Adipocyte (in vitro differentiated cells): ENCODE data around the gene RAB20.
"Not testable (repeated sequence)": the region's sequence is repeated elsewhere in the genome, so short reads cannot be mapped to it uniquely, and the experiment has no call there.

Experiments used
- DNase-seq: peaks from one replicate; pipeline ENCODE4 v3.0.0-alpha.2; 2015; ENCODE audit warnings: low read depth
- H3K27me3 ChIP-seq: replicated peaks from 2 replicates; pipeline ENCODE4 v1.7.0; 2013; ENCODE audit warnings: mild to moderate bottlenecking, low read length, moderate library complexity; ENCODE audit not compliant: control insufficient read depth, insufficient read depth
- H3K36me3 ChIP-seq: 2 replicates; pipeline ENCODE4 v1.7.0; 2013; ENCODE audit warnings: low read length, mild to moderate bottlenecking, moderate library complexity; ENCODE audit not compliant: control insufficient read depth, insufficient read depth, severe bottlenecking
- H3K4me1 ChIP-seq: 2 replicates; pipeline ENCODE4 v1.7.0; 2013; ENCODE audit warnings: mild to moderate bottlenecking, low read length, moderate library complexity; ENCODE audit not compliant: control insufficient read depth, insufficient read depth
- H3K4me3 ChIP-seq: 2 replicates; pipeline ENCODE4 v1.7.0; 2013; ENCODE audit warnings: mild to moderate bottlenecking, low read length, moderate library complexity
- H3K9ac ChIP-seq: 2 replicates; pipeline ENCODE4 v1.7.0; 2013; ENCODE audit warnings: mild to moderate bottlenecking, low read length, moderate library complexity
- H3K9me3 ChIP-seq: 2 replicates; pipeline ENCODE4 v1.7.0; 2013; ENCODE audit warnings: mild to moderate bottlenecking, low read length, moderate library complexity; ENCODE audit not compliant: control insufficient read depth

The RAB20 gene, protein sequence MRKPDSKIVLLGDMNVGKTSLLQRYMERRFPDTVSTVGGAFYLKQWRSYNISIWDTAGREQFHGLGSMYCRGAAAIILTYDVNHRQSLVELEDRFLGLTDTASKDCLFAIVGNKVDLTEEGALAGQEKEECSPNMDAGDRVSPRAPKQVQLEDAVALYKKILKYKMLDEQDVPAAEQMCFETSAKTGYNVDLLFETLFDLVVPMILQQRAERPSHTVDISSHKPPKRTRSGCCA

DNA sequence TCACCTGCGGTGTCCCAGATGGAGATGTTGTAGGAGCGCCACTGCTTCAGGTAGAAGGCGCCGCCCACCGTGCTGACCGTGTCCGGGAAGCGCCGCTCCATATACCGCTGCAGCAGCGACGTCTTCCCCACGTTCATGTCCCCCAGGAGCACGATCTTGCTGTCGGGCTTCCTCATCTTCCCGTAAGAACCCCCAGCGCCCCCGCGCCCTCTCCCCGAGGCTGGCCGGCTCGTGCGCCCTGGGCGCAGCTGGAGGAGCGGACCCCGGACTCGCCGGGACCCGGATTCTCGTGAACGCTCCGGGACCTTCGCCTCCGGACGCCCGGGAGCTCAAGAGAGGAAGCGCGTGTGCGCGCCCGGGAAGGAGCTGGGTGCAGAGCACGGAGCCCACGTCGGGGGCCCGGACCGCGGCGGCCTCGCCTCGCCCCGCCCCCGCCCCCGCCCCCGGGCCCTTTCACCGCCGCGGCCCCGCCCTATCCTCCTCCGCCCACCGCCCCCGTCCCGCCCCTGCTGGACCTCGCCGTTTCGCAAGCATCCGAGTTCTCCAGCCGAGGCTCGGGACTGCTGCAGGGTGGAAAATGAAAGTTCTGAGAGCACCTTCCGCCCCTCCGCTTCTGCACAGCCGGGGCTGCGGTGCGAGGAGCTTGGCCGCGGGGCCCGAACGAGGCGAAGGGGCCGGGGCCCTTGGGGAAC lies at the start of gene RAB20:
Gene RAB20 (minus strand): TSS at position 379 of the 692 bp plus-strand sequence. CDS start 203 bp downstream, at position 176.
- peak within 1 kb of the TSS; percentile 91 for H3K4me3 ChIP-seq
- H3K4me1 ChIP-seq = peaks cover 24% of the 10 kb centered on the region
- peak within 1 kb of the TSS; percentile 93 for H3K9ac ChIP-seq
- no peaks in the 10 kb centered on the region for H3K9me3 ChIP-seq
- DNase-seq = peak; percentile 96
- peaks cover 13% of the 10 kb centered on the region for H3K36me3 ChIP-seq
- no peaks in the 10 kb centered on the region for H3K27me3 ChIP-seq

DNA sequence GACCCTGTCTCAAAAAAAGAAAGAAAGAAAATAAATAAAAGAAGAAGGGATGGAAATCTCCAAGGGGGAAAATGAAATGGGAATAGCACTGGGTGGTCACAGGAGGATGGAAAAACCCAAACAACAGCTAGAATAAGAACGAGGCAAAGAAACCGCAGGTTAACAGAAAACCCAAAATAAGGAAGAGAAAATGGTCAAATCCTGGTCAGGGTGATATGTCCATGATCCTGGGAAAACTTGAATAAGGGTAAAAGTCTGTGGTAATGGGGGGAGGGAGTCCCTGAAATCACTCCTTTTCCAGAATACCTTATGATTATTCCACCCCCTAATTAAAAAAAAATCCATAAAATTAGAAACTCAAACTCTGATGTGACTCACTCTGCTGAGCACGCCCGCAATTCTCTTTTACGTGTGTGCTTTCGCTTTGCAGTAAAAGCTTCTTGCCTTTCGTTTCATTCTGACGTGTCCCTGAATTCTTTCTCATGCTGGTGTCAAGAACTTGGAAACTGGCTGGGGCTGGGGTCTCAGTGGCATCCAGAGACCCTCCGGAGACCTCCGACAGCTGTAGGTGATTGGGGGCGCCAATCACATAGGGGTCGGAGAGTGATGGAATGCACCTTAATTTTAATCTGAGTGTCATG lies 49.6 kb upstream of the RAB20 start:
- H3K4me3 ChIP-seq = no peak overlapping the region
- no peaks in the 10 kb centered on the region for H3K9me3 ChIP-seq
- H3K27me3 ChIP-seq = no peaks in the 10 kb centered on the region
- peaks cover 21% of the 10 kb centered on the region for H3K4me1 ChIP-seq
- DNase-seq = no peak
- no peak overlapping the region for H3K9ac ChIP-seq
- no peaks in the 10 kb centered on the region for H3K36me3 ChIP-seq

DNA sequence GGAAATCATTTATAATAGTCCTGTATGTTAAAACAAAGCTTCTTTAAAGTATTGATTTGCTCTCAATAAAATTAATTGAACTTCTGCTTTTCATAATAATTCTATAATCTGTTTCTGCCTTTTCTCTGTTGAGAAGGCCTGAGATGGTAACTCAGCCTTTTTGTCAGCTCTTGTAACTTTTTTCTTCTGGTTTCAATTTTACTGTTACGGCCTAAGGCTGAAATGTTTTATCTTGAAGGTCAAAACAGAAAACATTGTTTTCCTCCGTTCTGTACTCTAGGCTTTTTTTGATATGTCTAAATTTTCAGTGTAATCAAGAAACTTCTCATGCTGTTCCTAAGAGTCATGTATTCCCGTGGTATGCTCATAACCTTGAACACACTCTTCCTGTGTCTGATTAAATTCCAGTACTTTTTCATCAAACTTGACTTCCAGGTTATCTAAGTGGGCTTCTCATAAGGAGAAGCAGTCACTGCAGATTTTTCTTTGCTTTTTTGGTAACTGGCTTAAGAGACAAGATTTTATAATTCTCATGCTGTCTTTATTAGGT lies 46.2 kb upstream of the RAB20 start:
- Histone ChIP-seq H3K4me1 (peaks cover 13% of the 10 kb centered on the region), H3K9ac (peak overlapping the region; percentile 61), H3K36me3 (no peaks in the 10 kb centered on the region), H3K27me3 (no peaks in the 10 kb centered on the region), H3K4me3 (no peak overlapping the region), H3K9me3 (no peaks in the 10 kb centered on the region)
- DNase-seq = peak; percentile 57

DNA sequence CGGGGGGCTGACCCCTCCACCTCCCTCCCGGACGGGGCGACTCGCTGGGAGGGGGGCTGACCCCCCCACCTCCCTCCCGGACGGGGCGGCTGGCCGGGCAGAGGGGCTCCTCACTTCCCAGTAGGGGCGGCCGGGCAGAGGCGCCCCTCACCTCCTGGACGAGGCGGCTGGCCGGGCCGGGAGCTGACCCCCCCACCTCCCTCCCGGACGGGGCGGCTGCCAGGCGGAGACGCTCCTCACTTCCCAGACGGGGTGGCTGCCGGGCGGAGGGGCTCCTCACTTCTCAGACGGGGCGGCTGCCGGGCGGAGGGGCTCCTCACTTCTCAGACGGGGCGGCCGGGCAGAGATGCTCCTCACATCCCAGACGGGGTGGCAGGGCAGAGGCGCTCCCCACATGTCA lies 44.8 kb upstream of the RAB20 start:
- H3K9ac ChIP-seq, DNase-seq, H3K27me3 ChIP-seq, H3K36me3 ChIP-seq, H3K9me3 ChIP-seq, H3K4me1 ChIP-seq, H3K4me3 ChIP-seq: not testable (repeated sequence)

DNA sequence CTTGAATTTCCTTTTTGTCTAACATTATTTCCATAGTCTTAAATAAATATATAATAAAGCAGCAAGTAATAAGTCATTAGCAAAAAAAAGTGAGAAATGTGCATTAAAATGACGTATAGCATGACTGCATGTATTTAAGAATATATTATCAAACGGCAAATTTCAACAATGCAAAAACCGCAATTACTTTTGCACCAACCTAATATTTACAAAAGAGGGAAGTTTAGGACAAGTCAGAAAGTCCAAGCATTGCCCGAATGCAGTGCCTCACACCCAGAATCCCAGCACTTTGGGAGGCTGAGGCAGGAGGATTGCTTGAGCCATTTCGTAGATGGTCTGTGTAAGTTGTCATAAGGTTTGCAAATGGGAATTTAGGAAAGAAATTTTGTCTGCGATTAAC lies 43.6 kb upstream of the RAB20 start:
- DNase-seq = no peak
- peaks cover 7% of the 10 kb centered on the region for H3K4me1 ChIP-seq
- H3K4me3 ChIP-seq = no peak overlapping the region
- no peaks in the 10 kb centered on the region for H3K9me3 ChIP-seq
- H3K27me3 ChIP-seq = no peaks in the 10 kb centered on the region
- no peak overlapping the region for H3K9ac ChIP-seq
- H3K36me3 ChIP-seq = no peaks in the 10 kb centered on the region

DNA sequence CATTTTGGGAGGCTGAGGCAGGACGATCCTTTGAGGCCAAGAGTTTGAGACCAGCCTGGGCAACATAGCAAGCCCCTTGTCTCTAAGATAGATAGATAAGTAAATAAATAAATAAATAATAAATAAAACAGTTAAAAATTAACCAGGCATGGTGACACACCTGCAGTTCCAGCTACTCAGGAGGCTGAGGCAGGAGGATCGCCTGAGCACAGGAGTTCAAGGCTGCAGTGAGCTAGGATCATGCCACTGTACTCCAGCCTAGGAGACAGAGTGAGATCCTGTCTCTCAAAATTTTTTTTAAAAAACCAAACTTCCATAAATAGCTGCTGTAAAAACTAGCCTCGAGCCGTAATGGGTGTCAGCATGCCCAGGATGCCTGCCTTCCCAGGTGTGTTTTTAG lies 39.5 kb upstream of the RAB20 start:
- H3K27me3 ChIP-seq = no peaks in the 10 kb centered on the region
- DNase-seq = no peak
- H3K4me1 ChIP-seq = peaks cover 4% of the 10 kb centered on the region

DNA sequence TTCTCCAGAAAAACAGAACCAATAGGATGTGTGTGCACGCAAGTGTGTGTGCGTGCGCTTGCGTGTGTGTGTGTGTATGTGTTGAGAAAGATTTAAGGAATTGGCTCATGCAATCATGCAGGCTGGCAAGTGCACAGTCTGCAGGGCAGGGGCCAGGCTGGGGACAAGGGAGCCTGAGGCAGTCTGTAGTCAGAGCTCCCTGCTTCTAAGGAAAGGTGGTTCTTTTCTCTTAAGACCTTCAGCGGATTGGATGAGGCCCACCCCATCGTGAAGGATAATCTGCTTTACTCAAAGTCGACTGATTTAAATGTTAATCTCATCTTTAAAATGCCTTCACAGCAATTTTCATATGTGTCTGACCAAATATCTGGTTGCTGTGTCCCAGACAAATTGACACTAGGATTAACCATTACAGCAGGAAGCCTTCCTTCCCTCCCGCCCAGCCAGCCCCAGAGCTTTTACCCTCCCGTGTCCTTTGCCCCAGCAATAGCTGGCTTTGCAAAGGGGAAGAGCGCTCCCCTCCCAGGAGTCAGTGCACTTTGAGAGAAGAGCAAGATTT lies 38.8 kb upstream of the RAB20 start:
- H3K36me3 ChIP-seq = no peaks in the 10 kb centered on the region
- H3K4me3 ChIP-seq = no peak overlapping the region
- peaks cover 4% of the 10 kb centered on the region for H3K4me1 ChIP-seq
- no peak overlapping the region for H3K9ac ChIP-seq
- no peak for DNase-seq
- no peaks in the 10 kb centered on the region for H3K9me3 ChIP-seq
- H3K27me3 ChIP-seq = no peaks in the 10 kb centered on the region

More for the DNA sequence above, 39.5 kb upstream of the RAB20 start:
- Histone ChIP-seq H3K9me3 (no peaks in the 10 kb centered on the region), H3K4me3 (no peak overlapping the region), H3K9ac (no peak overlapping the region), H3K36me3 (no peaks in the 10 kb centered on the region)

DNA sequence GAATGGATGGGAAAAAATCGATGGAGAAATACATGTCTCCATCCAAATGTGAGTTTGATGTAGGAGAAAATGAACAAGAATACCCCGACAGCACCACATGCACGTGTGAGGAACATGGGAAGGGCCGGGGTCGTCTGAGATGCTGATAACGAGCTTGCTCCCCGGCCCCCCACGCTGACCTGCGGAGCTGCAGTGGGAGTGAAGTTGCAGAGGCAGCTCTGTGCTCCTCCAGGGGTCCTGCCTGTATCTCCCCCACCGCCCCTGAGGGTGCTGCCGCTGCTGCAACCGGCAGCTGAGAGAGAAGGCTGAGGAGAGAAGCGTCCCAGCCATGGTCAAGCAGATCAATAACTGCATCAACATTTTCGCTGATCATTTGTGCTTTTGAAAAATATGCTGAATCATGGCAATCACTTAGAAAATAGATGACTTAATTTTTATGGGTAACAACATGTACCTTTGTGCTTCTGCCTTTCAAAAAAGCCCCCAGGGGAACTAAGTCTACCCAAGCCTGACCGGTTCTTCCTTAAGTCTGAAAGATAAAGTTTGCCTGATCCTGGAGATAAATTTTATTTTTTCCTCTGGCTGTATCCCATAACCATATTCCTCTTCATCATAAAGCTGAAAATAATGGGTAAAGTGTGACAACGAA lies 35.6 kb upstream of the RAB20 start:
- Histone ChIP-seq H3K27me3 (no peaks in the 10 kb centered on the region), H3K36me3 (no peaks in the 10 kb centered on the region), H3K9me3 (no peaks in the 10 kb centered on the region), H3K9ac (no peak overlapping the region), H3K4me1 (peaks cover 12% of the 10 kb centered on the region), H3K4me3 (no peak overlapping the region)
- DNase-seq = no peak

DNA sequence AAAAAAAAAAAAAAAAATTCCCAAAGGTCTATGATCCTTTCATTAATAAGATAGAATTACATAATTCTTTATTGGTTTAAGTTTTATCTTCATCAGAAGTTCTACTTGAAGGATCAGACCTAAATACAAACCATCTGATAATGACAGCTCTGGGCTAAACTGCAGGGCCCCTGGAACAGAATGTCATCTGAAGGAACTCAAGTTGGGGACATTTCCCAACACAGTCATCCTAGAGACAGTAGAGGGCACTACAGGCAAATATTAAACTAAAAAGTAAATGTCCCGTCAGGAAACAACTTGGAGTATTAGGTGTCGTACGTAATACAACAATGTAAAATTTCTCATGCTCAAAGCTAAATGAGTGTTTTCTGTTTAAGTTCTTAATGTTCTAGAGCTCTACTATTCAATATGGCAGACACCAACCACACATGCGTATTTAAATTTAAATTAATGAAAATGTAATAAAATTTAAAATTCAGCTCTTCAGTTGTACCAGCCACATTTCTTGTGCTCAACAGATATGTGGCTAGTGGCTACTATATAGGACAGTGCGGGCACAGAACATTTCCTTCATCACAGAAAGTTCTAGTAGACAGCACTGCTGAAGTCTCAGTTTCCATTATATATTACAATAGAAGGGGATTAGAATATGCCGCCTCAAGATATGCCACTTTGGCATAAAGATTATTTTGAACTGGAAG lies 32.1 kb upstream of the RAB20 start:
- Histone ChIP-seq H3K4me1 (peaks cover 24% of the 10 kb centered on the region), H3K9ac (no peak overlapping the region), H3K36me3 (no peaks in the 10 kb centered on the region), H3K9me3 (no peaks in the 10 kb centered on the region), H3K27me3 (no peaks in the 10 kb centered on the region), H3K4me3 (no peak overlapping the region)
- DNase-seq = peak; percentile 83

DNA sequence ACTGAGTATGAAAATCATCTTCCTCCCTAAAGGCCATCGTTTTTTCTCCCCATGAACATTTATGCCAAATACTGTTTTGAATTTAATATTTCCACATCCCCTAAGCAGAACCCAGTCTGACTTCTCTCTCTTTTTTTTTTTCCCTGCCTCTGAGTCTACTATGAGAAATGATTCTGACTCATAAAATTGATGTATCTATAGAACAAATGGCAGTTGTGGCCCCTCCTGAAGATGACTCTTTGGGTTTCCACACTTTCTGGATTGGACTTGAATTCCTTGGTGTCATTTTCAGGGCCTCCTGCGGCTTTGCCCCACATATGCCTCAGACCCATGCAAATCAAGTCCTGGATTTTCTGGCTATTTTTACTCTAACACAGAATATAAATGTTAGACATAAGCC lies 31.1 kb upstream of the RAB20 start:
- H3K4me3 ChIP-seq = no peak overlapping the region
- no peaks in the 10 kb centered on the region for H3K9me3 ChIP-seq
- no peak overlapping the region for H3K9ac ChIP-seq
- H3K36me3 ChIP-seq = no peaks in the 10 kb centered on the region
- peaks cover 24% of the 10 kb centered on the region for H3K4me1 ChIP-seq
- DNase-seq = no peak
- no peaks in the 10 kb centered on the region for H3K27me3 ChIP-seq
